Astrocyte (in vitro differentiated cells and primary cell): Measurements from ENCODE around the gene APIP. TPM values are rescaled to one million over a fixed set of nuclear protein-coding genes. Genes with fewer than 3 reads are reported as not detected.

Source experiments
- DNase-seq: peaks from one replicate; pipeline ENCODE4 v3.0.0-alpha.2; 2010; ENCODE audit warnings: low read depth
- FAIRE-seq: peaks from 2 replicates; lab custom pipeline; 2011; peaks lifted over from hg19 to GRCh38; lab: Jason Lieb, UNC
- H2AFZ ChIP-seq: 2 replicates; pipeline ENCODE4 v1.6.0; 2012; ENCODE audit warnings: low read depth, low read length, inconsistent platforms
- H3K27ac ChIP-seq: 2 replicates; pipeline ENCODE4 v1.5.1; 2011; ENCODE audit warnings: low read depth, low read length, inconsistent platforms
- H3K27me3 ChIP-seq: 2 replicates; pipeline ENCODE4 v1.6.0; 2011; ENCODE audit warnings: low read length, inconsistent platforms; ENCODE audit not compliant: insufficient read depth
- H3K36me3 ChIP-seq: 2 replicates; pipeline ENCODE4 v1.5.1; 2011; ENCODE audit warnings: low read length, inconsistent platforms; ENCODE audit not compliant: insufficient read depth
- H3K4me1 ChIP-seq: 2 replicates; pipeline ENCODE4 v1.5.1; 2011; ENCODE audit warnings: low read length, inconsistent platforms; ENCODE audit not compliant: insufficient read depth
- H3K4me2 ChIP-seq: 2 replicates; pipeline ENCODE4 v1.6.0; 2012; ENCODE audit warnings: low read length, inconsistent platforms
- H3K4me3 ChIP-seq: 2 replicates; pipeline ENCODE4 v1.5.1; 2011; ENCODE audit warnings: low read depth, mild to moderate bottlenecking, low read length, inconsistent platforms; ENCODE audit not compliant: insufficient read depth
- H3K79me2 ChIP-seq: 2 replicates; pipeline ENCODE4 v1.6.0; 2012; ENCODE audit warnings: mild to moderate bottlenecking, low read length, inconsistent platforms; ENCODE audit not compliant: insufficient read depth
- H3K9ac ChIP-seq: 2 replicates; pipeline ENCODE4 v1.6.0; 2012; ENCODE audit warnings: mild to moderate bottlenecking, low read length, inconsistent platforms
- H3K9me3 ChIP-seq: 2 replicates; pipeline ENCODE4 v1.5.1; 2012; ENCODE audit warnings: low read depth, mild to moderate bottlenecking, low read length, inconsistent platforms; ENCODE audit not compliant: insufficient read depth
- H4K20me1 ChIP-seq: 2 replicates; pipeline ENCODE4 v1.6.0; 2012; ENCODE audit warnings: low read length, inconsistent platforms; ENCODE audit not compliant: insufficient read depth
- H3K27ac Mint-ChIP-seq: one replicate; pipeline ENCODE4 v1.8.0; 2021; ENCODE audit warnings: mild to moderate bottlenecking, mixed read lengths; ENCODE audit not compliant: unreplicated experiment
- H3K27me3 Mint-ChIP-seq: one replicate; pipeline ENCODE4 v1.8.0; 2021; ENCODE audit warnings: low read depth, mixed read lengths; ENCODE audit not compliant: unreplicated experiment
- H3K36me3 Mint-ChIP-seq: one replicate; pipeline ENCODE4 v1.8.0; 2021; ENCODE audit warnings: low read depth, mixed read lengths; ENCODE audit not compliant: unreplicated experiment
- H3K4me1 Mint-ChIP-seq: one replicate; pipeline ENCODE4 v1.8.0; 2021; ENCODE audit warnings: low read depth, mixed read lengths; ENCODE audit not compliant: unreplicated experiment
- H3K4me3 Mint-ChIP-seq: one replicate; pipeline ENCODE4 v1.8.0; 2021; ENCODE audit warnings: mild to moderate bottlenecking, moderate library complexity, mixed read lengths; ENCODE audit not compliant: unreplicated experiment
- H3K9me3 Mint-ChIP-seq: one replicate; pipeline ENCODE4 v1.8.0; 2021; ENCODE audit warnings: mild to moderate bottlenecking, mixed read lengths; ENCODE audit not compliant: unreplicated experiment
- CTCF ChIP-seq: IDR thresholded peaks from 2 replicates; pipeline ENCODE4 v1.5.1; 2011; ENCODE audit warnings: low read depth, mild to moderate bottlenecking, inconsistent platforms, low read length, moderate library complexity; ENCODE audit not compliant: insufficient read depth
- EZH2 ChIP-seq: IDR thresholded peaks from 2 replicates; pipeline ENCODE4 v1.6.1; 2012; ENCODE audit warnings: mild to moderate bottlenecking, low read length, inconsistent platforms; ENCODE audit not compliant: insufficient read depth
- total RNA-seq: library from RNA; stranded (reverse); gene quantifications from 2 replicates; pipeline ENCODE4 v1.2.1, GENCODE V29; 2021

The APIP gene
- total RNA-seq, 1 donor from 2014 or later: 13.9 TPM

DNA sequence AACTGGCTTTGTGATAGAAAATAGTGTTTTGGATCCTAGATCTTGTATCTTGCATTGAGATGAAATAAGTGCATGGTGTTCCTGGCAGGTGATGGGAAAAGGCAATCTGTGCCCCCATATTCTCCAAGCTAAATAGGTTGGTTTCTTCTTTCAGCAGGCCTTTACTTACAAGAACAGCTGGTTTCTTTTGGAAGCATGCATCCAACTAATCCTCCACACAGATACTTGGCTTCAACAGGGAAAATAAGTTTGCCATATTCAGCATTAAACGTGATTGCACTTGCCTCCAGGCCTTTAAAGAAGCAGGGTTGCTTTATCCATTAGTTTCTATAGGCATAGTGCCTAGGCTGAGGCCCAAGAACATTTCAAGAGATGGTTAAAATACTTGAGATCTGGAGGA is 59.9 kb downstream of the APIP start:
- Histone ChIP-seq H3K4me2 (no peak overlapping the region), H3K79me2 (no peaks in the 10 kb centered on the region), H3K4me3 (no peak overlapping the region), H3K36me3 (no peaks in the 10 kb centered on the region), H4K20me1 (no peaks in the 10 kb centered on the region), H3K9ac (no peak overlapping the region), H3K27me3 (no peaks in the 10 kb centered on the region), H3K9me3 (no peaks in the 10 kb centered on the region), H3K27ac (no peak overlapping the region), H2AFZ (no peak overlapping the region), H3K4me1 (no peaks in the 10 kb centered on the region)
- H3K4me1 Mint-ChIP-seq: no peaks in the 10 kb centered on the region
- FAIRE-seq (no peak), DNase-seq (no peak)
- TF ChIP-seq CTCF: no peak
- TF ChIP-seq EZH2: no peak
- H3K27me3 Mint-ChIP-seq: peaks cover 4% of the 10 kb centered on the region
- no peak overlapping the region for H3K4me3 Mint-ChIP-seq
- no peaks in the 10 kb centered on the region for H3K36me3 Mint-ChIP-seq
- H3K9me3 Mint-ChIP-seq: peaks cover 4% of the 10 kb centered on the region
- H3K27ac Mint-ChIP-seq: no peak overlapping the region

- peaks cover 4% of the 10 kb centered on the region for H3K9me3 Mint-ChIP-seq
- H3K4me3 ChIP-seq: no peak overlapping the region
- no peak overlapping the region for H3K27ac Mint-ChIP-seq
- no peaks in the 10 kb centered on the region for H3K36me3 ChIP-seq
- DNase-seq (no peak), FAIRE-seq (no peak)
- H4K20me1 ChIP-seq: no peaks in the 10 kb centered on the region
- no peaks in the 10 kb centered on the region for H3K9me3 ChIP-seq
- H3K79me2 ChIP-seq: no peaks in the 10 kb centered on the region
- no peaks in the 10 kb centered on the region for H3K4me1 ChIP-seq
- H3K27me3 Mint-ChIP-seq: peaks cover 4% of the 10 kb centered on the region
- H3K4me2 ChIP-seq: no peak overlapping the region
- H3K4me1 Mint-ChIP-seq: no peaks in the 10 kb centered on the region
- H3K9ac ChIP-seq: no peak overlapping the region
- no peaks in the 10 kb centered on the region for H3K36me3 Mint-ChIP-seq
- H3K4me3 Mint-ChIP-seq: no peak overlapping the region
- H2AFZ ChIP-seq: no peak overlapping the region
- TF ChIP-seq EZH2 (no peak), CTCF (no peak)
- H3K27ac ChIP-seq: no peak overlapping the region
- no peaks in the 10 kb centered on the region for H3K27me3 ChIP-seq
Measured at GRCh38 chr11:34855754-34856095, 60.5 kb downstream of the APIP start.

- Histone ChIP-seq H3K27me3 (no peaks in the 10 kb centered on the region), H3K9me3 (no peaks in the 10 kb centered on the region), H3K36me3 (no peaks in the 10 kb centered on the region), H2AFZ (no peak overlapping the region), H3K4me1 (no peaks in the 10 kb centered on the region), H3K27ac (no peak overlapping the region), H3K4me3 (no peak overlapping the region), H3K4me2 (no peak overlapping the region), H3K9ac (no peak overlapping the region), H3K79me2 (no peaks in the 10 kb centered on the region), H4K20me1 (no peaks in the 10 kb centered on the region)
- Mint-ChIP-seq H3K4me1 (no peaks in the 10 kb centered on the region), H3K27me3 (peaks cover 4% of the 10 kb centered on the region), H3K4me3 (no peak overlapping the region), H3K9me3 (peaks cover 4% of the 10 kb centered on the region), H3K36me3 (no peaks in the 10 kb centered on the region), H3K27ac (no peak overlapping the region)
- TF ChIP-seq EZH2 (no peak), CTCF (no peak)
- FAIRE-seq (no peak), DNase-seq (no peak)
Measured at GRCh38 chr11:34855021-34855753, 61.0 kb downstream of the APIP start.
